ENCODE measurements around the gene RIMS1.
"Not testable (repeated sequence)": the region's sequence is repeated elsewhere in the genome, so short reads cannot be mapped to it uniquely, and the experiment has no call there.

The RIMS1 gene

GRCh38 chr6:71983131-71983530 is 96.8 kb downstream of the RIMS1 start:
- DNase-seq = no peak

- DNase-seq = no peak
Measured at GRCh38 chr6:71994705-71995271, 108.4 kb downstream of the RIMS1 start.

DNA sequence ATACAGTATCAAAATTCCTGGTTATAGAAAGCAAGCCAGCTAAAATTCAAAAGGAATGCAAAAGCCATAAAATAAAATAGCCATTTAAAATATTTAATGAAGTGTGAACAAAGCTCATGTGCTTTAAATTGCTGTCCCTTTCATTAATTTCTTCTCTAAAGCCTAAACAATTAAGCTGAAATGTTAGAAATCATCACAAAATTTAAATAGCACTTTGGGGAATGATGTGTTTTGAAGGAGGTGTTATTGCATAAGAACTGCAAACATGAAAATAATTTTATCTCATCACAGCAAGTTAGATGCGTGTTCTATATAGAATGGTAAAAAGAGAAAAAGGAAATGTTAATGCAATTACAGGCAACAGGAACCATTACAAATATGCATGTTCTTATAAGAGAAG is 111.0 kb downstream of the RIMS1 start:
- no peak for DNase-seq

DNA sequence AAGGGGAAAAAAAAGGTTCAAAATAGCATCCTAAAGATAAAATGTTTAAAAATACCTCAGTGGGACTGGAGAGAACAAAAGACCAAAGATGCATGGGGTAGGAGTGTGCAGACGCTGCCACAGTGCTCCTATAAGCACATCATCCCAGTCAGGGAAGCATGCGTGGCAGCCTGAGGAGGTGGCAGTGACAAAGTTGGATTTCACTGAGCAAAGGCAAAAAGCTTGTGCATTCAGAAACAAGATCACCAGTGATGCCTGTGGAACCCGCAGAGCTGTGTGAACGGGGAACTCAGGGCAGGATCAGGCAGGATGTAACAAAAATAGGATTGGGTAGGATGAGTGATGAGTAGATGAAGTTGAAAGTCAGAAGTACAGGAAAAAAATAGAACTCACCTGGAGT is 116.1 kb downstream of the RIMS1 start:
- DNase-seq = no peak

DNA sequence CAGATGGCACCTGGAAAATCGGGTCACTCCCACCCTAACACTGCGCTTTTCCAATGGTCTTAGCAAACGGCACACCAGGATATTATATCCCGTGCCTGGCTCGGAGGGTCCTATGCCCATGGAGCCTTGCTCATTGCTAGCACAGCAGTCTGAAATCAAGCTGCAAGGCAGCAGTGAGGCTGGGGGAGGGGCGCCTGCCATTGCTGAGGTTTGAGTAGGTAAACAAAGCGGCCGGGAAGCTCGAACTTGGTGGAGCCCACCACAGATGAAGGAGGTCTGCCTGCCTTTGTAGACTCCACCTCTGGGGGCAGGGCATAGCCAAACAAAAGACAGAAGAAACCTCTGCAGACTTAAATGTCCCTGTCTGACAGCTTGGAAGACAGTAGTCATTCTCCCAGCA is 120.2 kb downstream of the RIMS1 start:
- DNase-seq = not testable (repeated sequence)

DNA sequence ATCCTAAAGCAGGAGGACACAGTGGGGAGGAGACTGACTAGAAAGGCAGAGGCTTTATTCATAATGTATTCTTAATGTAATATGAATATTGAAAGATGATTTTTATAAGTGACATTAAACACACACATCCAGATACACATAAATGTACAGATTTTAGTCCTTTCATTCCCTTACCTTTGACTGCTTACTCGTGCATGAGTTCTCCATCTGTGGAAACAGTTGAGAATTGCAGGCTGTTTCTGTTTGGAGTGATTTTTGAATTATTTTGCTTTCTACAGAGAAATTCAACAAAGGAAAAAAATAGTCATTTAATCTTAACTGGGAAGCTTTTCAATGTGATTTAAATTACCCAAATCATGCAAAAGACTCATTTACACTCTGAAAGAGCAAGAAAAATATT is 136.5 kb downstream of the RIMS1 start:
- DNase-seq = no peak

DNA sequence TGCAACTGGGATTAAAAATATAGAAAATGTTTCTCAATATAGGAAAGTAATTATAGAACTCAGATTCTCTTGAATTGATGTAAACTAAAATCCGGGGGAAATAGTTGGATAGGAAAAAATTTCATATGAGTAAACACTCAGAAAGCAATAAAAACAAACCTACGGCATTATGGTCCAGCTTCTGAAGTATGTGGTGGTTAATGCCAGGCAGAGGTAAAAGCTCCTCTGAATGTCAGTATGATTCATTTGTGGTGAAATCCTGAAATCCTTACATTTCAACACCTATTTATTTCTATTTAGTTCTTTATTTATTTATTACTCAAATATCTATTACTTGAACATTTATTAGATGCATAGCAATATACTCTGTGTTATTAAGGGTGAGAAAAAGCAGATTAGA is 145.1 kb downstream of the RIMS1 start:
- no peak for DNase-seq

DNA sequence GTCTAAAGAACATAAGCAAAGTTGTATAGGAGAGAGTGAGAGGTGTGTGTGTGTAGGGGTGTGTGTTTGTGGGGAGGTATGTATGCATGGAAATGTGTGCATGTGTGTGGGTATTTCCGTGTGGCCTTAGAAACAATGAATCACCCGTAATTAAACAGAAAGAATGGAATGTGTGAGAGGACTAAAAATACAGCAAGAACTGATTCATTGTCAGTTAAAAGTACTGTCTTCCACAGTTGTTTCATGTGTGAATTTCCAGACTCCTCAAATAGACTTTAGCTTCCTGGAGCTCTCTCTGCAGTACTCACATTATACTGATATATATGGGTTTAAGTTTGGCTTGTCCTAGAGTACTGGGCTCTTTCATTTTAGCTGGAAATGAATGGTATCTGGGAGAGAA is 145.7 kb downstream of the RIMS1 start:
- DNase-seq = no peak

- no peak for DNase-seq
Measured at GRCh38 chr6:72035486-72035885, 149.1 kb downstream of the RIMS1 start.

GRCh38 chr6:72035966-72036365 is 149.6 kb downstream of the RIMS1 start:
- DNase-seq = no peak

DNA sequence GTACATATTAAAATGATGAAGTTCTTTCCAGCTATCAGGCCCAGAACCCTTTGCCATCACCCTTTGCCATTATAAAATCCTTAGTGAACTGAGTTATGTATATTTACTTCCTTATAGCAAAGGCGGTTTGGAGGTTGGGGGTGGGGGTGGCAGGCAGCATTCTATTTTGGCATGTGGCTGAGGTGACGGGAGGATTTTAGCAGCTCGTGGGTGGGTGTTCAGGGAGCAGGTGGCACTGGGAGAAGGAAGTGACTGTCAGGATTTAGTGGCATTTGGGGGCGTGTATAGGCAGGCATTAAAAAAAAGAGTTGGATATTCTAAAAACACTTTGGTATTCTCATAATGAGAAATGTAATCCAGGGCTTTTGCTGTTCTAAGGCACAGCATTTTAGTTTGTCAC is 150.7 kb downstream of the RIMS1 start:
- DNase-seq = no peak

- no peak for DNase-seq
Measured at GRCh38 chr6:72040111-72040510, 153.8 kb downstream of the RIMS1 start.

DNA sequence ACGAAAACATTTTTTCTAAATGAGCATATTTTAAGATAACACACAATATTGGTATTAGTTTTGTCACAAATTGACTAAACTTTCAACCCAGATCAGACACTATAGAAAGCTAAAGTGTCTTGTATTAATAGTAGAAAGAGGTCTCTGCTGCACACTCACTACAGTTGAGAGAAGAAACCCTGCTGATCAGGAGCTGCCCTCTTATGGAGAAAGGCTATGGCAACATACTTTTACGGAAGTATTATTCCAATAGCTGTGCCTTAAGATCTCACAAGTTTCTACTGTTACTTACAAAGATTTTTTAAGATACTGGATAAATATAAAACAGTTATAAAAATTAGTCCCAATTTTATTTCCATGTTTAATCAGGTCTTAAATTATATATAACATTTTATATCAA is 155.7 kb downstream of the RIMS1 start:
- no peak for DNase-seq

- DNase-seq = no peak
Measured at GRCh38 chr6:72048080-72048479, 161.7 kb downstream of the RIMS1 start.

- DNase-seq = no peak
Measured at GRCh38 chr6:72049376-72049775, 163.0 kb downstream of the RIMS1 start.

- DNase-seq = no peak
Measured at GRCh38 chr6:72061286-72061685, 174.9 kb downstream of the RIMS1 start.

DNA sequence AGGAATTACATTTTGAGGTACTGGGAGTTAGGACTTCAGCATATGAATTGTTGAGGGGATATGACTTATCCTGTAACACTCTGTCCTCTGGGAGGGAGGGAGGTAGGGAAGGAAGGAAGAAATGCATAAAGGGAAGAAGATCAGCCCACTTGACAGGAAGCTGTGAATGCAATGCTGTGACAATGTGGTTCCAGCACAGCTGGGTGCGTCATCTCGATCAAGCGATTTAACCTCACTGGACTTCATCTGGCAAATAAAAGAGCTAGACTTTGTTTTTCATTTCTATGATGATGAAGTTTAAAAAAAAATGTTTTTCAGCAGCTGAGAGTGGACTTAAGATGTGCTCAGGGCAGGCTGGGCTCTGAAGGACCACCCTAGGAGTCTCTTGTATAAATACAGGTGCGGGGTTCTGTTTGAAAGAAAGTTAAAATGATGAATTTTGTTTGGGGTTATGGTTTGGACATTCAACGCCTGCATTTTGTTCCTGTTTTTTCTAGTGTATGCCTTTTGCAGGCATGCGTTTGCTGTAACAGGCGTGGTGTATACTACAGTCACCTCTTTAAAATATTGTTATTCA is 178.1 kb downstream of the RIMS1 start:
- DNase-seq = no peak

- no peak for DNase-seq
Measured at GRCh38 chr6:72078096-72078495, 191.7 kb downstream of the RIMS1 start.

DNA sequence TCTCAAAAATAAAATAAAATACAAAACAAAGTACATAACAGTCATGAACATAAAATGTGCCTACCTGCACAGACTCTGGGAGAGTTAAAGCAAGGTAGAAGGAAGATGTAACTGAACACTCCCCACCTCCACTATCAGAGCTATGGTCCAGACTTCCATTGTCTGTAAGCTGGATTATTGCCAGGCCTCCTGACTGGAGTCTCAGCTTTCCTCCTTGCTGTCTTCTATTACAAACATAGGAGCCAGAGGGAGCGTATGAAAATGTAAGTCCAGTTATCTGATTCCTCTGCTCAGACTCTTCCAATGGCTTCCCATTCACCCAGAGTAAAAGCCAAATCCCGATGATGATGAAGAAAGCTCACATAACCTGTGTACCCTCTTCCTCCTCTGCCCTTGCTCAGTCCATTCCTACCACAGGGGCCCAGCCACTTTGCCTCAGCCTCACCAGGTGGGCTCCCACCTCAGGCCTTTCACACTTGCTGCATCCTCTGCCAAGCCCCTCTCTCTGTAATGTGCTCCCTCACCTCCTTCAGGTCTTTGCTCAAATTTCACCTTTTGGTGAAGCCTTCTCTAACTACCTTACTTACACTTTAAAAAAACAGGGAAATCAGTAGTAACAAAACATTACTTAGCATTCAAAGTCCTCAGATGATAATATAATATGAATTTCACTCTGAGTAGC is 194.1 kb downstream of the RIMS1 start:
- DNase-seq = peak; percentile 8

DNA sequence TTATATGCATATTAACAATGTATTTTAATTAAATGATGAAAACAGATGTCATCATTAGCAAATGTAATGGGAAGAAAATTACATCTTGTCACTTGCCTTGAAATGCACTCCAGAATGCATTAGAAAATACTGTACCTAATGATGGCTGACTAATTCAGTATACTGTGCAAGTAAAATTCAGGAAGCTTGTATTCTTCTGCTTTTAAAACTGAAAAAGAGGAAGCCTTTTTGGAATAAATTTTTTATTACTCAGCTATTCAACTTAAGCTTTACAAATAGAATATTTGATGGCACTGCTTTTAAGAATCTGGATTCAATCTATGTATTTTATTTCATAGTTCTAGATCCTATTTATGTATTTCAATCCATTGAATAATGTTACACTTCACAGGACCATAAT is 195.5 kb downstream of the RIMS1 start:
- no peak for DNase-seq

- DNase-seq = no peak
Measured at GRCh38 chr6:72083976-72084375, 197.6 kb downstream of the RIMS1 start.

- DNase-seq = peak; percentile 8
Measured at GRCh38 chr6:72084992-72085569, 198.7 kb downstream of the RIMS1 start.

GRCh38 chr6:72094506-72094905 is 208.2 kb downstream of the RIMS1 start:
- no peak for DNase-seq

DNA sequence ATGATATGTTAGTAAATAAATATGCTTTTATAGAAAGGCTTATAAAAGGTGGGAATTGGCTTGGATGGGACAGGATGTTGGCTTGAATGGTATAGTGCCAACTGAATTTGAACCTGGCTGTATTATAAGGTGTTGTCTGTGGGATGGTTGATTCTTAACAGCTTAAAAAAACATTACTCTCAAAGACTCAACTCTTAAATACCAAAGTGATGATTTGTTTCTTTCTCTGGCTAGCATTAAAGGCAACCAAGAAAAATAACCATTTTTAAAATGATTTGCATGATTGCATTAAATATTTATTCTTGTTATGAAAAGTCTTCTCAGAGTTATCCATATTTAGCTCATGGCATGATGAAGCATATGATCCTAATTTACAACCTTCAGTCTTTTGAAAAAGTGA is 216.2 kb downstream of the RIMS1 start:
- no peak for DNase-seq
